ENCODE measurements around the gene DCC. TPM values are rescaled to one million over a fixed set of nuclear protein-coding genes. Genes with fewer than 3 reads are reported as not detected.

DCC gene
- total RNA-seq, 1 experiment from 2014 or later = 0.39 TPM

GRCh38 chr18:53114441-53114840 lies 774.4 kb downstream of the DCC start:
- Histone ChIP-seq H3K4me1 (no peaks in the 10 kb centered on the region), H3K36me3 (ENCODE audit: control insufficient read depth, insufficient read depth, low read length) (no peaks in the 10 kb centered on the region), H3K9me3 (no peaks in the 10 kb centered on the region), H3K27me3 (replicated peaks; ENCODE audit: control insufficient read depth, insufficient read depth, low read length) (no peaks in the 10 kb centered on the region), H3K4me3 (ENCODE audit: low read depth, low read length) (no peak overlapping the region)
- no peak for DNase-seq
- ChIA-PET POLR2A (no interaction called here), CTCF (no interaction called here)
- no peaks in the 10 kb centered on the region for H3K27me3 Mint-ChIP-seq (ENCODE audit: insufficient read depth, unreplicated experiment)
- no peak overlapping the region for H3K4me3 Mint-ChIP-seq (ENCODE audit: unreplicated experiment)
- no peaks in the 10 kb centered on the region for H3K9me3 Mint-ChIP-seq (ENCODE audit: unreplicated experiment)
- no peaks in the 10 kb centered on the region for H3K4me1 Mint-ChIP-seq (ENCODE audit: low read depth, unreplicated experiment)
- no peaks in the 10 kb centered on the region for H3K36me3 Mint-ChIP-seq (ENCODE audit: insufficient read depth, unreplicated experiment)
- BruUV-seq (replicated peaks) = no TSS peak
- H3K27ac Mint-ChIP-seq (ENCODE audit: unreplicated experiment) = no peak overlapping the region
- TF ChIP-seq, protein P1, sequence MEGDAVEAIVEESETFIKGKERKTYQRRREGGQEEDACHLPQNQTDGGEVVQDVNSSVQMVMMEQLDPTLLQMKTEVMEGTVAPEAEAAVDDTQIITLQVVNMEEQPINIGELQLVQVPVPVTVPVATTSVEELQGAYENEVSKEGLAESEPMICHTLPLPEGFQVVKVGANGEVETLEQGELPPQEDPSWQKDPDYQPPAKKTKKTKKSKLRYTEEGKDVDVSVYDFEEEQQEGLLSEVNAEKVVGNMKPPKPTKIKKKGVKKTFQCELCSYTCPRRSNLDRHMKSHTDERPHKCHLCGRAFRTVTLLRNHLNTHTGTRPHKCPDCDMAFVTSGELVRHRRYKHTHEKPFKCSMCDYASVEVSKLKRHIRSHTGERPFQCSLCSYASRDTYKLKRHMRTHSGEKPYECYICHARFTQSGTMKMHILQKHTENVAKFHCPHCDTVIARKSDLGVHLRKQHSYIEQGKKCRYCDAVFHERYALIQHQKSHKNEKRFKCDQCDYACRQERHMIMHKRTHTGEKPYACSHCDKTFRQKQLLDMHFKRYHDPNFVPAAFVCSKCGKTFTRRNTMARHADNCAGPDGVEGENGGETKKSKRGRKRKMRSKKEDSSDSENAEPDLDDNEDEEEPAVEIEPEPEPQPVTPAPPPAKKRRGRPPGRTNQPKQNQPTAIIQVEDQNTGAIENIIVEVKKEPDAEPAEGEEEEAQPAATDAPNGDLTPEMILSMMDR (IDR thresholded peaks at IDR 0.05; ENCODE audit: insufficient read depth in 1 of 2, low read depth in 1 of 2, low read length in 1 of 2, severe bottlenecking in 1 of 2, unreplicated experiment in 1 of 2) = no peak
- intact Hi-C loops (cut with micrococcal nuclease; ENCODE audit: unreplicated experiment) = no loop called here

DNA sequence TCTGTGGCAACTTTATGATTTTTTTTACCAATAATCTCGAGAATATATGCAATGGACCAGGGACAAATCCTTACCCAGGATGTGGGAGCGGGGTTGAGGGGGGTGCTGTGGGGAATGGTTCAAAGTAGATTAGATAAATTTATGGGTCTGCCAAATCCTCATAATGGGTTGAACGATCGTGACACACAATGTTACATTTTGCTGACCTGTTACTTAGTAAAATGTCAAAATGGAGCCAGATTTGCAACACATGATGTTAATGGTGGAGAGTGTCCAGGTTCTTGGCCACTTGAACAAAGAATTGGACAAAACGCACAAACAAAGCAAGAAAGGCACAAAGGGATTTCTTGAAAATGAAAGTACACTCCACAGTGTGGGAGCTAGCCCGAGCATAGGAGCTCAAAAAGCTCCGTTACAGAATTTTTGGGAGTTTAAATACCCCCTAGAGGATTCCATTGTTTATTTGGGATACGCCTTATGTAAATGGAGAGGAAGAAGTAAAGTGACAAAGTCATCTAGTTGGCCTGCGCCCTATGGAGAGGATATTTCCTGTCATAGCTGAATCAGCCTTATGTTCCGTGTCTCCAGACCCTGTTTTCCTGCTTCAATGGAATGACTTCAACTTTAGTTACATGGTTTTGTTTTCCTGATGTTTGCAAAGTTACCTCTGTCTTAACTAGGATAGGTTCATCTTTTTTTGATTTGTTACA lies 776.0 kb downstream of the DCC start:
- BruUV-seq (replicated peaks) = no TSS peak

GRCh38 chr18:53117851-53118250 lies 777.9 kb downstream of the DCC start:
- TF ChIP-seq, protein P1 (IDR thresholded peaks at IDR 0.05; ENCODE audit: insufficient read depth in 1 of 2, low read depth in 1 of 2, low read length in 1 of 2, severe bottlenecking in 1 of 2, unreplicated experiment in 1 of 2) = no peak
- ChIA-PET CTCF (no interaction called here), POLR2A (no interaction called here)
- BruUV-seq (replicated peaks) = no TSS peak
- Histone ChIP-seq H3K36me3 (ENCODE audit: control insufficient read depth, insufficient read depth, low read length) (no peaks in the 10 kb centered on the region), H3K9me3 (no peaks in the 10 kb centered on the region), H3K4me3 (ENCODE audit: low read depth, low read length) (no peak overlapping the region), H3K4me1 (no peaks in the 10 kb centered on the region), H3K27me3 (replicated peaks; ENCODE audit: control insufficient read depth, insufficient read depth, low read length) (no peaks in the 10 kb centered on the region)
- Mint-ChIP-seq H3K27me3 (ENCODE audit: insufficient read depth, unreplicated experiment) (no peaks in the 10 kb centered on the region), H3K9me3 (ENCODE audit: unreplicated experiment) (no peaks in the 10 kb centered on the region), H3K4me1 (ENCODE audit: low read depth, unreplicated experiment) (no peaks in the 10 kb centered on the region), H3K27ac (ENCODE audit: unreplicated experiment) (no peak overlapping the region), H3K4me3 (ENCODE audit: unreplicated experiment) (no peak overlapping the region), H3K36me3 (ENCODE audit: insufficient read depth, unreplicated experiment) (no peaks in the 10 kb centered on the region)
- intact Hi-C loops (cut with micrococcal nuclease; ENCODE audit: unreplicated experiment) = no loop called here
- DNase-seq = no peak

More for the DNA sequence above, 776.0 kb downstream of the DCC start:
- DNase-seq = no peak
- H3K4me1 Mint-ChIP-seq (ENCODE audit: low read depth, unreplicated experiment) = no peaks in the 10 kb centered on the region
- CTCF ChIA-PET = no interaction called here
- Histone ChIP-seq H3K4me1 (no peaks in the 10 kb centered on the region), H3K4me3 (ENCODE audit: low read depth, low read length) (no peak overlapping the region), H3K36me3 (ENCODE audit: control insufficient read depth, insufficient read depth, low read length) (no peaks in the 10 kb centered on the region), H3K27me3 (replicated peaks; ENCODE audit: control insufficient read depth, insufficient read depth, low read length) (no peaks in the 10 kb centered on the region), H3K9me3 (no peaks in the 10 kb centered on the region)
- no peaks in the 10 kb centered on the region for H3K36me3 Mint-ChIP-seq (ENCODE audit: insufficient read depth, unreplicated experiment)
- TF ChIP-seq, protein P1 (IDR thresholded peaks at IDR 0.05; ENCODE audit: insufficient read depth in 1 of 2, low read depth in 1 of 2, low read length in 1 of 2, severe bottlenecking in 1 of 2, unreplicated experiment in 1 of 2) = no peak
- intact Hi-C loops (cut with micrococcal nuclease; ENCODE audit: unreplicated experiment) = no loop called here
- H3K4me3 Mint-ChIP-seq (ENCODE audit: unreplicated experiment) = no peak overlapping the region
- POLR2A ChIA-PET = no interaction called here
- H3K9me3 Mint-ChIP-seq (ENCODE audit: unreplicated experiment) = no peaks in the 10 kb centered on the region
- no peak overlapping the region for H3K27ac Mint-ChIP-seq (ENCODE audit: unreplicated experiment)
- no peaks in the 10 kb centered on the region for H3K27me3 Mint-ChIP-seq (ENCODE audit: insufficient read depth, unreplicated experiment)

Measured in Caco-2 (cell line).